Muscle of back (tissue), 11 donors: ENCODE results near the gene TPSB2. TPM values are rescaled to one million over a fixed set of nuclear protein-coding genes. Genes with fewer than 3 reads are reported as not detected.
A peak's percentile ranks its signal among the peaks of the same experiment; 100 is the strongest.
"Not testable (repeated sequence)": the region's sequence is repeated elsewhere in the genome, so short reads cannot be mapped to it uniquely, and the experiment has no call there.

ENCODE experiments used
- DNase-seq, 3 donors: peaks; one replicate each; pipeline versions ENCODE4 v3.0.0 to v3.0.0-alpha.2; 2013
- polyA plus RNA-seq, 10 donors: library from polyadenylated mRNA; unstranded; fragments of 120-200 nt; gene quantifications; one replicate each; pipeline ENCODE4 v1.2.1, GENCODE V29; 2013; ENCODE audit not compliant: insufficient read length in 10 of 10

TPSB2 gene
- polyA plus RNA-seq, 10 donors: 0.34 to 6.3 (median 2.6) TPM

- no peak for DNase-seq
Observed at GRCh38 chr16:1202274-1202673, 27.7 kb downstream of the TPSB2 start.

GRCh38 chr16:1201444-1201843 is 28.5 kb downstream of the TPSB2 start:
- DNase-seq: no peak

GRCh38 chr16:1200014-1200627 is 29.9 kb downstream of the TPSB2 start:
- DNase-seq: no peak

GRCh38 chr16:1199347-1200013 is 30.5 kb downstream of the TPSB2 start:
- DNase-seq: no peak

GRCh38 chr16:1198671-1199346 is 31.2 kb downstream of the TPSB2 start:
- not testable (repeated sequence) for DNase-seq

GRCh38 chr16:1198194-1198593 is 31.8 kb downstream of the TPSB2 start:
- DNase-seq: no peak

- no peak for DNase-seq
Observed at GRCh38 chr16:1197237-1197866, 32.6 kb downstream of the TPSB2 start.

- DNase-seq: no peak
Observed at GRCh38 chr16:1196494-1196893, 33.5 kb downstream of the TPSB2 start.

- no peak for DNase-seq
Observed at GRCh38 chr16:1195393-1195666, 34.7 kb downstream of the TPSB2 start.

GRCh38 chr16:1194665-1195392 is 35.2 kb downstream of the TPSB2 start:
- peak in 2 of 3 donors; percentile 12 to 32 for DNase-seq

GRCh38 chr16:1193825-1194581 is 36.0 kb downstream of the TPSB2 start:
- DNase-seq: no peak

- DNase-seq: no peak
Observed at GRCh38 chr16:1193143-1193824, 36.7 kb downstream of the TPSB2 start.

GRCh38 chr16:1192384-1193073 is 37.5 kb downstream of the TPSB2 start:
- no peak for DNase-seq

- DNase-seq: not testable (repeated sequence)
Observed at GRCh38 chr16:1190789-1191188, 39.2 kb downstream of the TPSB2 start.

- no peak for DNase-seq
Observed at GRCh38 chr16:1189455-1189854, 40.5 kb downstream of the TPSB2 start.

- DNase-seq: peak; percentile 34 to 70 (median 44)
Observed at GRCh38 chr16:1188432-1189189, 41.4 kb downstream of the TPSB2 start.

- not testable (repeated sequence) for DNase-seq
Observed at GRCh38 chr16:1185460-1186207, 44.4 kb downstream of the TPSB2 start.

GRCh38 chr16:1184980-1185379 is 45.0 kb downstream of the TPSB2 start:
- no peak for DNase-seq
